Measurements from ENCODE around the gene GORASP2.

DNA sequence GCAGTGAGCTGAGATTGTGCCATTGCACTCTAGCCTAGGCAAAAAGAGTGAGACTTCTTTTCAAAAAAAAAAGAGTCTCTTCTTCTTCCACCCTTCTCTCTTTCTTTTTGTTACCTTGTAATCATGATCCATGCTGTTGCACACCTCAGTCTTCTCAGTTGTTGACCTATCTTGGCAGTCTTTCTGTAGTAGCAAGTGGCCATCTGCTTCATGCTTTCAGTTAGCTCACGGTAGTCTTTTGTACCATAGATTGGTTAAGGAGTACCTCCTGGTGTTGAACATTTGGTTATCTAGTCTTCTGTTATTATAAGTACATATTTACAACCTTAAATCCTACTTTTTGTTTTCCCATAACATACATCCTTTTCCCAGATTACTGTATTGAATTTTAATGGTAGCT lies 3.1 kb downstream of the GORASP2 start:
- TF ChIP-seq POLR2A (IDR thresholded peaks at IDR 0.05) (no peak), CTCF (IDR thresholded peaks at IDR 0.05) (no peak), POLR2AphosphoS5 (IDR thresholded peaks at IDR 0.05) (no peak)

Data from transverse colon (tissue), 4 donors.